ENCODE data around the gene NOL6.
"Not testable (repeated sequence)": the region's sequence is repeated elsewhere in the genome, so short reads cannot be mapped to it uniquely, and the experiment has no call there.

- not testable (repeated sequence) for TF ChIP-seq POLR2A (IDR thresholded peaks at IDR 0.05; ENCODE audit: low read length); CTCF (IDR thresholded peaks at IDR 0.05); HMGXB4 (CRISPR knock-in tag; IDR thresholded peaks at IDR 0.05; ENCODE audit: borderline replicate concordance); PBX3 (IDR thresholded peaks at IDR 0.05); NR3C1 (IDR thresholded peaks at IDR 0.05); EP300 (IDR thresholded peaks at IDR 0.05); SMC3 (IDR thresholded peaks at IDR 0.05); RCOR1 (IDR thresholded peaks at IDR 0.05; ENCODE audit: low read depth, low read length)
Measured at GRCh38 chr9:33485312-33485711, 11.6 kb upstream of the NOL6 start.
